Bronchial epithelial cell (primary cell): ENCODE measurements around the gene OLFML2A. TPM values are rescaled to one million over a fixed set of nuclear protein-coding genes. Genes with fewer than 3 reads are reported as not detected.

Experiments used
- DNase-seq: peaks from one replicate; pipeline ENCODE4 v3.0.0-alpha.2; 2010; ENCODE audit warnings: low read depth
- FAIRE-seq: peaks from 2 replicates; lab custom pipeline; 2011; peaks lifted over from hg19 to GRCh38; lab: Jason Lieb, UNC
- H3K27me3 ChIP-seq: 2 replicates; pipeline ENCODE4 v1.5.1; 2011; ENCODE audit warnings: low read length; ENCODE audit not compliant: control insufficient read depth, insufficient read depth
- H3K36me3 ChIP-seq: 2 replicates; pipeline ENCODE4 v1.5.1; 2011; ENCODE audit warnings: low read length; ENCODE audit not compliant: control insufficient read depth, insufficient read depth
- H3K4me3 ChIP-seq: 2 replicates; pipeline ENCODE4 v1.5.1; 2011; ENCODE audit warnings: mild to moderate bottlenecking, low read depth, low read length, control low read depth
- CTCF ChIP-seq: IDR thresholded peaks from 2 replicates; pipeline ENCODE4 v1.5.1; 2011; ENCODE audit warnings: mild to moderate bottlenecking, moderate library complexity, low read length, control low read depth, inconsistent platforms; ENCODE audit not compliant: insufficient read depth, severe bottlenecking
- total RNA-seq: library from RNA; depleted of rRNA; stranded (reverse); fragments of >200 nt; gene quantifications from 2 replicates; pipeline ENCODE4 v1.2.1, GENCODE V29; 2014

OLFML2A gene
- total RNA-seq, 1 donor from 2014 or later: 4.5 TPM

- Histone ChIP-seq H3K4me3 (no peak overlapping the region), H3K27me3 (no peaks in the 10 kb centered on the region), H3K36me3 (peaks cover 1% of the 10 kb centered on the region)
- no peak for TF ChIP-seq CTCF
- DNase-seq (no peak), FAIRE-seq (no peak)
These were observed 11.7 kb downstream of the OLFML2A start for GRCh38 chr9:124788542-124789217.

- DNase-seq: no peak
- Histone ChIP-seq H3K36me3 (peaks cover 1% of the 10 kb centered on the region), H3K27me3 (no peaks in the 10 kb centered on the region), H3K4me3 (no peak overlapping the region)
- no peak for FAIRE-seq
- no peak for TF ChIP-seq CTCF
These were observed 12.6 kb downstream of the OLFML2A start for GRCh38 chr9:124789531-124789930.

GRCh38 chr9:124790301-124790700 lies 13.4 kb downstream of the OLFML2A start:
- Histone ChIP-seq H3K27me3 (no peaks in the 10 kb centered on the region), H3K36me3 (peaks cover 1% of the 10 kb centered on the region), H3K4me3 (no peak overlapping the region)
- TF ChIP-seq CTCF: no peak
- no peak for DNase-seq
- no peak for FAIRE-seq

GRCh38 chr9:124790801-124791505 lies 14.0 kb downstream of the OLFML2A start:
- Histone ChIP-seq H3K27me3 (no peaks in the 10 kb centered on the region), H3K4me3 (no peak overlapping the region), H3K36me3 (peaks cover 1% of the 10 kb centered on the region)
- TF ChIP-seq CTCF: no peak
- no peak for FAIRE-seq
- no peak for DNase-seq

- Histone ChIP-seq H3K4me3 (no peak overlapping the region), H3K36me3 (peaks cover 1% of the 10 kb centered on the region), H3K27me3 (no peaks in the 10 kb centered on the region)
- DNase-seq (no peak), FAIRE-seq (no peak)
- TF ChIP-seq CTCF: no peak
These were observed 15.5 kb downstream of the OLFML2A start for GRCh38 chr9:124792257-124793014.
